NOMO-1 treated with DMSO at 0.1 percent for 48 hours (cell line): Measurements from ENCODE around the gene COL4A2.
A peak's percentile ranks its signal among the peaks of the same experiment; 100 is the strongest.

ENCODE experiments used
- DNase-seq: peaks from one replicate; lab custom pipeline; 2025; ENCODE audit not compliant: unreplicated experiment; lab: John Stamatoyannopoulos, UW

Gene COL4A2

DNA sequence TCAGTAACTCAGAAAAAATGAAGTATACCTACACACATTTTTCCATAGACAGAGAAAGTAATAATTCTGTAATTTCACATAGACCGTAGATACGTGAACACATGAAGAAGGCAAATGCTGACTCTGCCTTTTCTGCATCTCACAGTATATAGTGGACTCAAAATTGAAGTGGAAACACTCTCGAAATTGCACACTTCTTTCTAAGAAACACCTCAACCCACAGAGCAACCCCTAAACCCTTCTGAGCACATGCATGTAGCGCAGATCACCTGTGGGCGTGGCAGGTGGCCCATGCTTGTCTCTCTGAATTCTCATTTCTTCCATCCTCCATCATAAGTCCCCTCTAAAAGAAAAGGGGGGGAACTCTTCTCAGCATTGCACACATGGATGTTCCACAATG, 34.9 kb upstream of the COL4A2 start:
- no peak for DNase-seq

GRCh38 chr13:110272651-110273050, 34.4 kb upstream of the COL4A2 start:
- DNase-seq = no peak

GRCh38 chr13:110273254-110273653, 33.8 kb upstream of the COL4A2 start:
- DNase-seq = no peak

- no peak for DNase-seq
These were observed 32.4 kb upstream of the COL4A2 start for GRCh38 chr13:110274687-110275086.

DNA sequence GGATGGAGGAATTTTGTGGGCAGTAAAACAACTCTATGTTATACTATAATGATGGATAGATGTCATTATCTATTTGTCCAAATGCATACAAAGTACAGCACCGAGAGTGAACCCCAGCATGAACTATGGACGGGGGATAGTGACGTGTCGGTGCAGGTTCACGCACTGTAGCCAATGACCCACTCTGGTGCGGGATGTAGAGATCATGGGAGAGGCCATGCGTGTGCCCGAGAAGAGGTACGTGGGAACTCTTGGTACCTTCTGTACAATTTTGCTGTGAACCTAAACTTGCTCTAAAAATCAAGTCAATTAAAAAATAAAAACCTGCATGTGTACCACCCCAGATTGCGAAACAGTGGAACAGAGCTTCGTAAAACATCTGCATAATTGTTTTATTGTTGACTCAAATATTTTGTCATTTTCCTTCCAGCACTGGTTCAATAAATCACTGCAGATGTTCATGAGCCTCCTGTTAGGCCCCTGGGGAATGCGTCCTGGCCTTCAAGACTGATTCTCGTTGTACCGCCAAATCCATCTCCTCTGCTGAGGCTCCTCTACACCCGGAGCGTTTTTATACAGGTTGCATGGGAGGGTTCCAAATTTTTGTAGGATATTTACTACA, 31.0 kb upstream of the COL4A2 start:
- DNase-seq = no peak

- no peak for DNase-seq
These were observed 30.5 kb upstream of the COL4A2 start for GRCh38 chr13:110276553-110276950.

GRCh38 chr13:110277357-110277975, 29.6 kb upstream of the COL4A2 start:
- DNase-seq = no peak

- DNase-seq = no peak
These were observed 28.2 kb upstream of the COL4A2 start for GRCh38 chr13:110278859-110279258.

GRCh38 chr13:110279684-110280083, 27.4 kb upstream of the COL4A2 start:
- DNase-seq = no peak

DNA sequence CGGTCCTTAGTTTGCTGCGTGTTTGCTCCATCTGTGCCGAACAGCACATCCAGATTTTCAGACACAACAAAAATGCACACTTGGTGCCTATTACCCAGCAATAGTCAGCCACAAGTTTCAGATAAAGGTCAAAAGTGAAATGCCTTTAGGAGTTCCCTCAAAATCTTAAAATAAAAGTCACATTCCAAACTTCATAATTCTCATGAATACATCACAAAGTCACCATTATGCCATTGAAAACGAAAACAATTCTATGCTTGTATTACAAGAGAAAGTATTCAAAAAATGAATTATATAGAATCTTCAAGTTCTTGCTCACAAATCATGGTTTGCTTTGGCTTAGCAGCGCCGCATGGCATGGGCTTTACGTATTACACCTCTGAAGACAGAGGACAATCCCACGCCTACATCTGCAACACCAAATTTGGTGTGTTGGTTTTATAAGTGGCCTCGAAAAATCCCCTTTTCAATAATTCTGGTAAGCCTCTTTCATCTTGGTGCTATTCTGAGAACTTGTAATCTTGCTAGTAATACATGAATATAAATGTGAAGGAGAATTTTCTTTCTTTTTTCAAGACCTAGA, 26.8 kb upstream of the COL4A2 start:
- DNase-seq = no peak

DNA sequence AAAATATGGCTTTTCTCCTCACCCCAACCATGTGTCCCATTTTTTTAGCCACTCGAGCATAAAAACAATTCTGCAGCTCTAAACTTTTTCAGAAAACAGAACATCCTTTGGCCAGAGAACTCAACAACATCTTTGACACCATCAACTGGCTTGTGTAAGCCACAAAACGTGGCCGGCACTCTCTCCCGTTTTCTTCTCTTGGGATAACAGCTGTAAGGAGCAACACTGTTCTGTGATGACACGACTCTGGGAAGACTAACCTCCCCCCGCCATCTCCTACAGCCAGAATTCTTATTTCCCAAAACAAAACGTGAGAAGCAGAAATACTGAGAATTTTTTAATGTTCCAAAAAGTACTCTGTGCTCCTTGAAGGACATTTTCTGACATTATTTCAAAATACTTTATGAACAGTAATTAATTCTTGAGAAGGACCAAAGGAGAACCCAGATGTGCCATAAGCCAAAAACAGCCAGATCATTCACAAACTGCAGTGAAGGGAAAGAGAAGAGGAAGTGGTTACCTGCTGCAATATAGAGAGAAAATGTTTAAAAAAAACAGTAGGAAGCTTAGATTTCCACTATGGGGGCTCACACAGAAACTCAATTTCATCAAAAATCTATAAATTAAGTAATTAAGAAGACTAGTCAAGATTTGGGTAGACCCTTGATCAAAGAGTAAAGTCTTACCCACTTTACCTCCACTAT, 25.9 kb upstream of the COL4A2 start:
- DNase-seq = peak; percentile 73

GRCh38 chr13:110281736-110282135, 25.3 kb upstream of the COL4A2 start:
- DNase-seq = no peak

DNA sequence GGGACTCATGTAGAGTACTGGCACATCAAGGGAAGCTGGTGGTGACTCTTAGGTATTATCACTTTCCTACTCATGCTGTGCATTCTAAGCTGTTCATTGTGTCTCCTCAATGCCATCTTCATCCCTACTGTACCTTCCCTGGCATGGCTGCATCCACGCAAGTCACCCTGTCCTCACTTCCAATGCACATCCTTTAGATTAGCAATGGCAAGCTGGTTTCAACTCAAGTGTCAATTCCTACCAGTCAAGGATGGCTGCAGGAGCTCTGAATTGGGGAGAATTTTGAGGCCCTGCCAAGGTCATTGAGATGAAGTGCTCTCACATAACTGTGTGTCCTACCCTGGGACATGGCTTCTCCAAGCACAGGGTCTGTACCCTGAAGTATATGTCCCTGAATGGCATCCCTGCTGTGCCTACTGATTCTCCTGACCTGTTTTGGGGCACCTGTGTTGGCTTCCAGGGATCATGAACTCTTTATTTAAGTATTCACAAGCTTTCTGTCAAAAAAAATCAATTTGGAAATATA, 24.7 kb upstream of the COL4A2 start:
- DNase-seq = no peak

DNA sequence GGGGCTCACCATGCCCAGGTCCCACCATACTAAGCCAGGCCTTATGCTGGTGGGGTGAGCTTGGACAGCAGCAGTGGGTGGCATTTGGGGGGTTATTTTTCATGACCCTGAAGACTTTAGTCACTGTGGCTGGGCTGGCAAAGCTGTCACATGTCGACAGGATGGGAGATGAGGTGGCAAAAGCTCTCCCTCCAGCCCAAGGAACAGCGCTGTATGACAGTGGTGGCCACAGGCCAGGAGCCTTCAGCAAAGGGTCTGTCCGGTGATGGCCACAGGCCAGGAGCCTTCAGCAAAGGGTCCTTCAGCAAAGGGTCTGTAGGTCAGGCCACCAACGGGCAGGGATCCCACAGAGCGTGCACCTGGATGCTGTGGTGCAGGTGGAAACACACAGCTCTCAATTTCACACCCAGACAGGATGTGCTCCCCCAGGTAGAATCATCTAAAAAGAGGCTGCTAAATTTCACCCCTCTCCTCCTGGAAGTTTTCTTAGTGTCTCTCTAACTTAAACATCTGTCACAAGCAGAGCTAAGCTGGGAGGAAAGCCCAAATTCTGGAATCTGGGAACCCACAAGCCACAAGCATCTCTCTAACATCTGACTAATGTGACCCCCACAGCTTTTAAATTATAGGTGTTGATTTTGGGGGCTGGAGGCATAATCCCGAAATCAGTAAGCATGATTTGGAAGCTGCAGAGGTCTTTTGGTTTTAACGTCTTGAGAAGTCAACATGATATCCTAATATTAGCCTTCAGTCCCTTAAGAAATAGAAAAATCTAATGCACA, 23.2 kb upstream of the COL4A2 start:
- DNase-seq = no peak

DNA sequence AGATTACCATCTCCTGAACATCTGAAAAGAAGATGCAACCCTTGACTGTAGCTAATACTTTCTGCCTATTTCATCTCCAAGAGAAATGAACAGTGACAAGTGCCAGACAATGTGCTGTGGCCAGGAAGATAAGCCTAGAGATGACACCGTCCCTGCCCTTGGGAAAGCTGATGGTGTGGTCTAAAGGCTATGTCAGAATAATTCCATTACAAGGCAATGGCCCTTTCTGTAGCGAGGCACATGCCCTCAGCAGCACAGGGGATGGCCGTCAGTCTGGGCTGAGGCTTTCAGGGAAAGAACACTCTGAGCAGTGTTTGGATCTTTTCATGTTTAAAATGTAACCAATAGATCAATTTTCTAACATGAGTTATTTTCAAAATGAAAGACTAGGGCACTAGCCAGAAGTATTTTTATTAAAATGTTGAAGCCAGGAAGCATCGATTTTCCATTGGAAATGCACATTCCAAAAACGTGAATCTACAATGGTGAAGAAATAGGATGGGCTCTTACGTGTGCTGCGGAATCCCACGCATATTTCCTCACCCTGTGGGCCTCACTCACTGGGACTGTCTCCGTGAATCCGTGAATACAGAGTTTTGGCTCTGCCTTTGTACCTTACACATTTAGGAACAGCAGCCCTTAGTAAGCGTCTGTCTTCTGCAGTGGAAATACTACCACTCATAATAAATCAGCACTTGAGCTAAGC, 22.2 kb upstream of the COL4A2 start:
- no peak for DNase-seq

- no peak for DNase-seq
These were observed 20.9 kb upstream of the COL4A2 start for GRCh38 chr13:110285991-110286832.

DNA sequence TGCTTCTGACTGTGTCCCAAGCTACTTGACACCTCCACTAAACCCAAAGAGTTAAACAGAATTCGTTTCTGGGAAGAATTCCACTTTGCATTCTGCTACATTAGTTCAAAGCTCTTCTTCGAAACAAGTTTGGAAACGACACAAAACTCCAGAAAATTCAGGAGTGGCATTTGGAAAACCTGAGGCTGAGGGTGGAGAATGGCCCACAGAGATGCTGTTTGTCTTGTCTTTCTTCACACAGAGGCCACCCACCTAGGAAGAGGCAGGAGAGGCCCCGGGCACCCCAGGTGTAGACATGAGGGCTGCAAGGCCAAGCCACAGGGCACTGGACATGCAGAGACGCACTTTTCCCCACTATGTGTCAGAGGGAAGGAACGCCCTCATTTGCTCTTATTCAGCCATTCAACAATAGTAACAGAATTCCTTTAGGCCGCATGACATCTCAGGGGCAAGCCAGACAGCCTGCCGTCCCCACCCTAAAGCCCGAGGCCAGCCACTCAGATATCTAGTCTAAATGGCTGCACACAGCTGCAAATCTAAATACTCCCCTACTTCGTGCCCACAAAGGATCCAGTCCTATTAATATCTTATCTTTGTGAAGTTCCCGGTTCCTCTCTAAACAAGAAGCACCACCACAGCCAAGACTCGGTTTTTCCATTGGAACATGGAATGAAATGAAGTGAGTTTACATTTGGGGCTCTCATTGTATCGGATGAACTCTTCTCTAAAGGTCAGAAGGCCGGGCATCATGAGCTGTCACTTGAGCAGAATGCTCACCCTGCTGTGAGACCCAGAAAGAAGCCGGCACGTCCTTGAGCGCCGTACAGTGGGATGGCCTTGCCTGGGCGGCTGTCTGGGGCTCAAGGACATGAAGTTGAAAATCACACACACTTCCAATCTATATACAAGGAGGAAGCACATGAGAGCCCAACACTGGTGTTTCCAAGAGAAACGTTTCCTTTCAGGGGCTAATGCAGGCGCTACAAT, 20.0 kb upstream of the COL4A2 start:
- no peak for DNase-seq

- DNase-seq = no peak
These were observed 17.9 kb upstream of the COL4A2 start for GRCh38 chr13:110289174-110289573.
